GM18511 (cell line): ENCODE data around the gene WDR7.

ENCODE experiments used
- ATAC-seq: cut with Tn5 transposase; IDR thresholded peaks from one replicate; pipeline ENCODE4 v1.9.1; 2021; ENCODE audit warnings: mild to moderate bottlenecking, moderate library complexity; ENCODE audit not compliant: unreplicated experiment

WDR7 gene

GRCh38 chr18:57026316-57026715, 375.2 kb downstream of the WDR7 start:
- ATAC-seq, result no peak

- no peak for ATAC-seq
Measured at GRCh38 chr18:57027190-57027708, 376.1 kb downstream of the WDR7 start.

GRCh38 chr18:57029761-57030160, 378.6 kb downstream of the WDR7 start:
- ATAC-seq, result no peak

GRCh38 chr18:57030417-57030816, 379.3 kb downstream of the WDR7 start:
- no peak for ATAC-seq

GRCh38 chr18:57035590-57035989, 384.4 kb downstream of the WDR7 start:
- no peak for ATAC-seq

- ATAC-seq, result no peak
Measured at GRCh38 chr18:57038395-57038794, 387.2 kb downstream of the WDR7 start.

- ATAC-seq, result no peak
Measured at GRCh38 chr18:57040175-57040574, 389.0 kb downstream of the WDR7 start.

GRCh38 chr18:57043241-57043640, 392.1 kb downstream of the WDR7 start:
- no peak for ATAC-seq

- ATAC-seq, result no peak
Measured at GRCh38 chr18:57048351-57048750, 397.2 kb downstream of the WDR7 start.

GRCh38 chr18:57048859-57049258, 397.7 kb downstream of the WDR7 start:
- no peak for ATAC-seq

- ATAC-seq, result no peak
Measured at GRCh38 chr18:57050310-57050949, 399.3 kb downstream of the WDR7 start.

- ATAC-seq, result no peak
Measured at GRCh38 chr18:57051021-57051656, 400.0 kb downstream of the WDR7 start.

GRCh38 chr18:57051657-57052044, 400.5 kb downstream of the WDR7 start:
- ATAC-seq, result peak; percentile 73

- peak; percentile 51 for ATAC-seq
Measured at GRCh38 chr18:57052173-57052572, 401.0 kb downstream of the WDR7 start.

- ATAC-seq, result no peak
Measured at GRCh38 chr18:57052759-57053158, 401.6 kb downstream of the WDR7 start.

GRCh38 chr18:57054891-57055290, 403.7 kb downstream of the WDR7 start:
- no peak for ATAC-seq

GRCh38 chr18:57057890-57058289, 406.7 kb downstream of the WDR7 start:
- peak; percentile 83 for ATAC-seq

GRCh38 chr18:57058734-57059133, 407.6 kb downstream of the WDR7 start:
- ATAC-seq, result no peak

GRCh38 chr18:57059366-57059765, 408.2 kb downstream of the WDR7 start:
- no peak for ATAC-seq

- ATAC-seq, result no peak
Measured at GRCh38 chr18:57060814-57061213, 409.7 kb downstream of the WDR7 start.

GRCh38 chr18:57062178-57062577, 411.0 kb downstream of the WDR7 start:
- no peak for ATAC-seq

GRCh38 chr18:57062844-57063243, 411.7 kb downstream of the WDR7 start:
- ATAC-seq, result no peak
